Mammary epithelial cell (primary cell): ENCODE data around the gene C11orf68.

Experiments
- CTCF ChIP-seq, 2 donors: IDR thresholded peaks in 1 of 2; conservative IDR thresholded peaks in 1 of 2; 2 replicates each; pipeline ENCODE4 v1.5.1; 2011 to 2012; ENCODE audit warnings: inconsistent platforms in 2 of 2, low read length in 2 of 2, mild to moderate bottlenecking in 2 of 2, control low read depth in 1 of 2, low read depth in 1 of 2; ENCODE audit not compliant: insufficient read depth in 1 of 2; ENCODE audit errors: extremely low read depth in 1 of 2
- EZH2 ChIP-seq: IDR thresholded peaks from 2 replicates; pipeline ENCODE4 v1.6.1; 2012; ENCODE audit warnings: low read length, inconsistent platforms, borderline replicate concordance

- TF ChIP-seq EZH2 (no peak), CTCF (conservative IDR thresholded peaks at IDR 0.05 in 1 of 2, IDR thresholded peaks at IDR 0.05 in 1 of 2; ENCODE audit: extremely low read depth in 1 of 2, insufficient read depth in 1 of 2, low read depth in 1 of 2, low read length in 2 of 2) (no peak)
These were observed at the start of gene C11orf68 for GRCh38 chr11:65918211-65919140.
